Fibroblast of skin of abdomen (primary cell): Measurements from ENCODE around the gene FMC1. TPM values are rescaled to one million over a fixed set of nuclear protein-coding genes. Genes with fewer than 3 reads are reported as not detected.
A peak's percentile ranks its signal among the peaks of the same experiment; 100 is the strongest.
"Not testable (repeated sequence)": the region's sequence is repeated elsewhere in the genome, so short reads cannot be mapped to it uniquely, and the experiment has no call there.

ENCODE experiments used
- DNase-seq: peaks from one replicate; pipeline ENCODE4 v3.0.0-alpha.2; 2013
- polyA plus RNA-seq, 2 experiments: library from polyadenylated mRNA; unstranded; fragments of 120-200 nt; gene quantifications; one replicate each; pipeline ENCODE4 v1.2.1, GENCODE V29; 2013; ENCODE audit not compliant: insufficient read length in 2 of 2

FMC1 gene, protein sequence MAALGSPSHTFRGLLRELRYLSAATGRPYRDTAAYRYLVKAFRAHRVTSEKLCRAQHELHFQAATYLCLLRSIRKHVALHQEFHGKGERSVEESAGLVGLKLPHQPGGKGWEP
- 7.1 TPM for polyA plus RNA-seq (2013, experiment 1 of 2; ENCODE audit: insufficient read length)
- polyA plus RNA-seq (2013, experiment 2 of 2; ENCODE audit: insufficient read length), result 4.0 TPM

DNA sequence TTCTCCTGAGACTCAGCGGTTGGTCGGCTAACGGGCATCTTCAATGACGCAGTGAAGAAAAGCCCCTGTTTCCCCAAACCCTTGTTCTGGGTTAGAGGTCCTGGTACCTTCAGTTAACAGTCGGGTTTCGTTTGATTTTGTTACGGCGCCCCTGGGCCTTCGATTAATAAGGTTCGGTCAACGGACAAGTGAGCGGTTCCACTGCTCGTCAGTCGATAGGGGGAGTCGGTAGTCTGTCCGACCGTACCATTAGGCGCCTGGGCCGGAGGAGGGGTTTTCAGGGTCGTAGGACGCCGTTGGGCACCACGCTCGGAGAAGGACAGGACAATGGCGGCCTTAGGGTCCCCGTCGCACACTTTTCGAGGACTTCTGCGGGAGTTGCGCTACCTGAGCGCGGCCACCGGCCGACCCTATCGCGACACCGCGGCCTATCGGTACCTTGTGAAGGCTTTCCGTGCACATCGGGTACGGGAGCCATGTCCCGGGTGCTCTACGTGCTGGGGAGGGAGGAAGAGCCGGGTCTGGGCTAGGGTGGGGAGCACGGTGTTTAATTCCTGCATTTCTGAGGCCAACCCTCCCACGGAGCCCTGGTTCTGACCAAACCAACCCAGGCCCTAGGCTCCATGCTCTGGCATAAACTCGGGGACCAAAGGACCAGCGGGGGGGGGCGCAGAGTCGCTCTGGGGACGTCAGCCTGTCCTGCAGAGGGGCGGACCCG is at the start of gene FMC1:
TSS of gene FMC1 (plus strand) at position 280 of the 718 bp plus-strand sequence. CDS start at position 328, 48 bp downstream.
- peak; percentile 93 for DNase-seq

DNA sequence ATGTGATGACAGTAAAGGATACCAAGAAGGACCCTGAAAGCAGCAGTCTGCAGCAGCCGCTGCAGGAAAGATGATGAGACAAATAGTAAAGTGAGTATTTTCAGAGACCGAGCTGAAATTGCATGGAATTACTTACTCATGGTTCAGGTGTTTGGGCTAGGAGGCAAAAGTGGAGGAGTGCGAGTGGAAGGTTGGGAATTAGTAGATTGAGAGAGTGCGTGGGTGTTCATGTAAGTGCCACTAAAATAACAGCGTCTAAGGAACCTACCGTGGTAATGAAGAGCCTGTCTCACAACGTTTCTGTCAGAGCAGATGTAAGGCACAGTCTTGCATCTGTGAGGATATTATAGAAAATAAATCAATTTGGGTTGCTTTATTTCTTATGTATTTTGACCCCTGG is 48.3 kb upstream of the FMC1 start:
- no peak for DNase-seq

DNA sequence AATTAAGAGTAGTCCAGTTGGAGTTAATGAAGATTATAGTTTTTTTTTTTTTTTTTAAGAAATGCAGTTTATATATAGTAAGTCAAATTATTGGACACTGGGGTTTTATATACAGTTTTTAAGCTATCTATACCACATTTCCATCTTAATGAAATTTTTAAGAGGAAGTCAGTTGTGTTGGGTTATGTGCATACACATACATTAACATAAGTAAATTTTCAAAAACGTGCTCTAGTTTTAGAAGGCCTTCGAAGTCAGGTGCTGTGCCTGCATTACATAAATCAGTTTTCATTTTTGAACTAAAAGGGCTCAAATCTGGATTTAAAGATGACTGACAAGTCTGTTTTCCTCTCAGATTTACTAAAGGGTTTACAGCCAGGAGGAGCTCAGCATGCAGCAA is 47.6 kb upstream of the FMC1 start:
- DNase-seq, result no peak

DNA sequence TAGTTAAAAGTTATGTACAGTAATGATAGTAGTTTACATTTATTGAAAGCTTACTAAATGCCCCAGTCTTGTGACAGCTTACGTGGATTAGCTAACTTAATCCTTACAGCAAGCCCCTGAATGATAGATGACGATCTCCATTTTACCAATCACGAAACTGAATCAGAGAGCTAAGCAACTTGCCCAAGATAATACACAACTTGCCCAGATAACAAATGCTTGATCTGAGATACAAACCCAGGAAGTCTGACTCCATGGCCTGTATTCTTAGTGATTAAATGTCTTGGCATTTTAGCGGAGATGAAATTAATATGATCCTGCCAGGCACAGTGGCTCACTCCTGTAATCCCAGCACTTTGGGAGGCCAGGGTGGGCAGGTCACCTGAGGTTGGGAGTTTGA is 46.9 kb upstream of the FMC1 start:
- no peak for DNase-seq

DNA sequence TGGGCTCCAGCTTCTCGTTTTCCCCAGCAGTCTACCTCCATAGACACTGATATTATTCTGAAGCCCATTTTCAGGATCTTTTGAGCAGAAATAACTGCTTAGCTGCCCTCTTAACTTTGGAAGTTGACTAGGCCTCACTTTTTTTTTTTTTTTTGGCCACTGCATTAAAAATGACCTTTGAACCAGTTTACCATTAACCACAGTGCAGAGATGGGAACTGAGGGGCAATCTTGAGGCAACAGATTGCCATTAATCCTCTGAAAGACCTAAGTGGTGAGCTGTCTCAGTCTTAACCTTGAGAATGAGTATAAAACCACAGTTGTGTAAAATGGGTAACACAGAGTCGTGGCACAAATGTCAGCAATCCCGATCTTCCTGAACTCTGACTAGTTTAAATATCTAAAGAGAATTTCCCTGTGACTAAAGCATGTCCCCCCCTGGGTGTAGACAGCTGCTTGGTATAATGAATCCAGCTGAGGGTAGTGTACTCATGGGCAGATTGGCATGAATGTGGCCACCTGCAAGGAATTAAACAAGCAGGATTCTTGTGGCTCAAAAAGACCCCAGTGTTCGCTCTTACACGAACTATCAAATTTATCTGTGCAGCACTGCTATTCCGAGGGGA is 46.1 kb upstream of the FMC1 start:
- DNase-seq, result no peak

DNA sequence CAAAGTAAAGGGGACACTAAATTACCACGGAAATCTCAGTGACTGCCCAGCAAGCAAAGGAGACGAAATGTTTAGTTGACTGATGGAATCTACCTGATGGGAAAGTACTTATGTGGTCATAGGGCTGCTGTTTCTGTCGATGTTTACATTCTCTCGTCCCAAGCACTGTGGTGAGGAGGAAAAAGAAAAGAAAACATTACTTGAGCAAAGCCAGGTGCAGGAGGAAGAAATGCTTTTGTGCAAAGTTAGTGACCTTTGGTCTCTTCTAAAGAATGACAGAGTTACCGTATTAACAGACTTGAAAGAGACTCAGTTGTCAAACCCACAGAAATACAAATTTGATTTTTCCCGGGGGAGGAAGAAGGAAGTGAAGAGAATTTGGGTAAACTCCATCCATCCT is 43.3 kb upstream of the FMC1 start:
- DNase-seq, result no peak

DNA sequence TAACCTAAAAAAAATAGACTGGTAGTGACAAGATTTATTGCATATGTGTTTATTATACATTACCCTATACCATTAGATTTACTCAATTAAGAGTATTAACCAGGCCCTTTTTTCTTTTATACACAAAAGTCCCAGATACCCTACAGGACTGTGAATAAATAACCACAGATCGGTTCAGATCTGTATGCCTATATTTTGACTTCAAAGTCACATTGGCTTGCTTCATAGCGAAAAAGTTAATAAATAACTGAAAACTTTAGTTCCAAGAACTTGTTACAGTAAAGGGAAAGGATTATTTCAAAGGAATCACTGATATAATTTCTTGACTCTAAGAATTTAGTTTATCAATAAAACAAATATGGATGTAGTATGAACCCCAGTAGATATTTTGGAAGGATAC is 41.8 kb upstream of the FMC1 start:
- no peak for DNase-seq

DNA sequence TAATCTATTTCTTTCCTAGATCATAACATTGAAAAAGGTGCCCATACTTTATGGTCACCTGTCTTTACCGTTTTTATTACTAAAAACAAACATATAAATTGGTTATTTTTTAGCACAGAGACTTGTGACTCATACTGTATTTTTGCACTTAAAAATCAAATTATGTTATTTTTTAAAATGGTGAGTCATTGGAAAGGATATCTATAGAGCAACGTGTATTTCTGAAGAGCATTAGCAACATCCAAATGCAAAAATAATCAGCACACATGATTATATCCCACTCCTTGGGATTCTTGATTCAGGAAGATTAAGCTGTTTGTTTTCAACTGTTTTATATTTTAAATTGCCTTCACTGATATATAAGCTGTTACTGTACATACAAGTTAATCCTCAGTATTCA is 40.7 kb upstream of the FMC1 start:
- DNase-seq, result no peak

DNA sequence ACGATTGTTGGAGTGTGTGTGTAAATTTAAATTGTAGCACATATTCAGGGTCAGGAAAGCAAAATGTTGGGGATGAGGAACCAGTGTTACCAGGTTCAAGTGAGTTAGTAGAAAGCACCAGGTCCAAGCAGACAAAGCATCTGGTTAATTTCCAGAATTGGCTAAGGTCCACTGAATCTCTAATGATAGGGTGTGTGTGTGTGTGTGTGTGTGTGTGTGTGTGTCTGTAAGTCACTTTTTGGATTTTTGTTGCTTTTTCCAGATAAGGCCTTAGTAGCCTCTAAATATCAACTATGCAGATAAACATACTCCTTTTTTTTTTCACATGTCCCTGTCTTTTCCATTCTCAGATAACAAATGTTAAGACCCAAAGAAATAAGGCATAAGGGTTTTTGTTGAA is 36.6 kb upstream of the FMC1 start:
- DNase-seq, result no peak

DNA sequence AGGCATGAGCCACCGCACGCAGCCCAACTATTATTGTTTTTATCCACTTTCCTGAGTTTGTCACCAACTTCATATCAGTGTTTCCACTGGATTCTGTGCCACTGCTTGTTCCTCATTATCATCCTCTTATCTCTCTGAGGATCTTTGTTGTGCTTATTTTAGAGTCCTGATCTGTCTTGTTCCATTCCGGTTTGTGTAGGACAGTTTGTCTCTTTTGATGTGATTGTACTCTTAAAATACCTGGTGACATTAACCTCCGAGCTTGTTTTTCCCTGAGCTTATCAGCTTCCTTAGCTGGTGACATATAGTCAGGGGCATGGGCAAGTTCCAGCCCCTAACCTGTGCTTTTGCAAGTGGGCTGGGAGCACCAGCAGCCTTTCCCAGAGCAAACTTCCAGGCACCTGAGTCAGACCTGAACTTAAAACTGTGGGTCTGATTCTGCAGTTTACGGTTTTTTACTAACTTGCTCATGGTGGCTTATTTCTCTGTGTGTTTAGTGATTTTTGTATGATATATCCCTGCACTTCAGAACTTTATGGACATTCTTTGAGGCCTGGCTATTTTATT is 23.1 kb upstream of the FMC1 start:
- DNase-seq, result no peak

DNA sequence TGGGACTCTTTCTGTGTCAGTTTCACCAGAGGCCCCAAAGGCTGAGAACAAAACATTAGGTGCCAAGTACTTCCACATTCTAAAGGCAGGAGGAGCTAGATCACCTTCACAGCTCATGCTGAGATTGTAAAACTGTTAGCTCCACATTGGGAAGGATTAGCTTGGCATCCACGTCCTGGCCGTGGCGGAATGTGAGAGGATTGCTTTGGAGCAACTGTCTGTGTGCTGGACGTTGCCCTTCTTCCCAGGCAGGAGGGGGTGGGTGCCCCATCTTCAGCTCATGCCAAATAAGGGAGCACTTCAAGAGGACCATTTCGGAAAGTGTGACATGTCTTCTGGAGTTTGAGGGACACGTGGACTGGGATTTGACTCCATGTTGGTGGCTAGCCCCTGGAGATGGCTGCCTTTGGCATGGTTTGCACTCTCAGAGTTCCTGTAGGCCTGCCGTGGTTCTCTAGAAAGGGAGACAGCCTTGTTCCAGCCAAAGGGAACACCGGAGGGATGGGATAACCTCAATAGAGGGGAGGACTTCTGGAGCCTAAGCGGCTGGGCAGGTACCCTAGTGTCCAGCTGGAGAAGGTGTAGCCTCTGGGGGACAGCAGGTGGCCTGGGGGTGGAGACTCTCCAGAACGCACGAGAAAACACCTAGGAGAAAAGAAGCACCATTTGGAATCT is 19.9 kb upstream of the FMC1 start:
- peak; percentile 18 for DNase-seq

DNA sequence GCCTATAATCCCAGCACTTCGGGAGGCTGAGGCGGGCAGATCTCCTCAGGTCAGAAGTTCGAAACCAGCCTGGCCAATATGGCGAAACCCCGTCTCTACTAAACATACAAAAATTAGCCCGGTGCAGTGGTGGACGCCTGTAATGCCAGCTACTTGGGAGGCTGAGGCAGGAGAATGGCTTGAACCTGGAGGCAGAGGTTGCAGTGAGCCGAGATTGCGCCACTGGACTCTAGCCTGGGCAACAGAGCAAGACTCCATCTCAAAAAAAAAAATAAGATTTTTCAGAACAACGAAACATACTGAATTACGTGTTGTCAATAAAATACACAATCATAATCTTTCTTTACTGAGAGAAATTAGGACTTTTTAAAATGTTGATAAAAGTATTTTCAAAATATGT is 16.4 kb upstream of the FMC1 start:
- DNase-seq, result not testable (repeated sequence)

DNA sequence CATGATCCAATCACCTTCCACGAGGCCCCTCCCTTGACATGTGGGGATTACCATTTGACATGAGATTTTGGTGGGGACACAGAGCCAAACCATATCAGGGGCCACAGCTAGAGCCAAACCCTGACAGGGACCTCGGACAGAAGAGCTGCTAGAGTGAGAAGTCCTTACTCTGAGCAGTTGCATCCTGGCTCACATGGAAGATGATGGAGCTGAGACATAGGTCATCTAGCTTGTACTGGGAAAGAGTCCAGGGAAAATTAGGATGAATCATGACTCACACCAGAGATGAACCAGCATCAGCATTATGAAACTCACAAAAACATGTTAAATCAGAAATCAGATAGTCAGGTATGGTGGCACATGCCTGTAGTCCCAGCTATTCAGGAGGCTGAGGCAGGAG is 12.8 kb upstream of the FMC1 start:
- peak; percentile 82 for DNase-seq

DNA sequence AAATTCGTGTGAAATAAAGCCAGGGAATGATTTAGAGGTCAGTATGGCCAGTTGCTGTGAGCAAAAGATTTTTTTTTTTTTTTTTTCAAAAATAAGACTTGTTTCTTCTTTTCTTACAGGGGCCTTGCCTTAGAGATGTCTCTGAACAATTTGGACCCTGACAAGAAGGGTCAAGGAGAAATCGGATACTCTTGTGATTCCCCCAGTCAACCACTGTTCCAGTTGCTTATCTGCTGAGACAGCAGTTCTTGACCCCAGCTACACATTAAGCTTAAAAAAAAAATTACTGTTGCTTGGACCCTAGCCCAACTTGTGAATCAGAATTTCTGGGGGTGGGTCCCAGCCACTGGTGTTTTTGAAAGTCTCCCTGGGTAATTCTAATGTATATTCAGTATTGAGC is 12.0 kb upstream of the FMC1 start:
- DNase-seq, result no peak

DNA sequence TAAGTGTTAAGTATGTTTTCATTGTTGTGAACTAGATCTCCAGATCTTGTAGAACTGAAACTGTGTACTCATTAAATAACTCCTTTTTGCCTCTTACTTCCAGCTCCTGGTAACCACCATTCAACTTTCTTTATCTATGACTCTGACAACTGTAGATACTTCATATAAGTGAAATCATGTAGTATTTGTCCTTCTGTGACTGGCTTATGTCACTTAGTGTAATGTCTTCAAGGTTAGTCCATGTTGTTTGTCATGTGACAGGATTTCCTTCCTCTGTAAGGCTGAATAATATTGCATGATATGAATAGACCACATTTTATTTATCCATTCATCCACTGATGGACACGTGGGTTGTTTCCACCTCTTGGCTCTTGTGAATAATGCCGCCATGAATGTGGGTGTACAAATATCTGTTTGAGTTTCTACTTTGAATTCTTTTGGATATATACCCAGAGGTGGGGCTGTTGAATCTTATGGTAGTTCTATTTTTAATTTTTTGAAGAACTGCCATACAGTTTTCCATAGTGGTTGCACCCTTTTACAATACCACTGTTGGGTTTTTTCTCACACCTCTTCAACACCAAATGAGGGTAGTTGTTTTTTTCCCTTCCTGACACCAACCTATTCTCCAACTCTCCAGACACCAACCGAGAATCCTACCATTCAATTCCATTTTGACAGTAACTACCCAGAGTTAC is 10.7 kb upstream of the FMC1 start:
- no peak for DNase-seq

DNA sequence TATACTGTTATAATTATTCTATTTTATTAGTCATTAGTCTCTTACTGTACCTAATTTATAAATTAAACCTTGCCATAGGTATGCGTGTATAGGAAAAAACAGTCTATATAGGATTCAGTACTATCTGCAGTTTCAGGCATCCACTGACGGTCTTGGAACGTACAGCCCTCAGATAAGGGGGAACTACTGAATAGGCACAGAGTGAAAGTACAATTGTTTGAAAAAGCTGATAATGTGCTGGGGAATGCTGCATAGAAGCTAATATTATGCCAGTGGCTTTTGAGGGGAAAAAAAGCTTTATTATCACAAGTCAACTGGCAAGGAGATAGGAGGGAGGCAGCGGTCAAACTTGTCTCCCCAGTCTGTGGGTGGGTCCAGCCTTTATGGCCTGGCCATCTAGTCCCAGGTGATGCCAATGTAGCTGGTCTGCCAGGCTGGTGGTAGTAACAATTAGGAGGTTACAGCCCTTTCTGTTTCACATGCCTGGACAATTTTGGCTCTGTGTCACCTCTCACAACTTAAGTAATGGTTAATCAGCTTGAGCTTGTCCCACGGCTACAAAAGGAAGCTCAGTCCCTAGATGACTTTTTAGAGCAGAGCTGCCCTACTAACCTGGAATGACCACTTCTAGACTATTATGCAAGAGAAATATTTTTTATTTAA is 8.3 kb upstream of the FMC1 start:
- DNase-seq, result no peak

DNA sequence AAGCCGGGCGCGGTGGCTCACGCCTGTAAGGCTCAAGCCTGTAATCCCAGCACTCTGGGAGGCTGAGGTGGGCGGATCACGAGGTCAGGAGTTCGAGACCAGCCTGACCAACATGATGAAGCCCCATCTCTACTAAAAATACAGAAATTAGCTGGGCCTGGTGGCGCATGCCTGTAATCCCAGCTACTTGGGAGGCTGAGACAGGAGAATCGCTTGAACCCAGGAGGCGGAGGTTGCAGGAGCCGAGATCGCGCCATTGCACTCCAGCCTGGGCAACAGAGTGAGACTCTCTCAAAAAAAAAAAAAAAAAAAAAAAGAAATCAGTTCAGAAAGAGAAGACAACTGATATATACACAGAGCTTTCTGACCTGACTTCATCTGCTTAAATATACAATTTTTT is 7.7 kb upstream of the FMC1 start:
- DNase-seq, result not testable (repeated sequence)

DNA sequence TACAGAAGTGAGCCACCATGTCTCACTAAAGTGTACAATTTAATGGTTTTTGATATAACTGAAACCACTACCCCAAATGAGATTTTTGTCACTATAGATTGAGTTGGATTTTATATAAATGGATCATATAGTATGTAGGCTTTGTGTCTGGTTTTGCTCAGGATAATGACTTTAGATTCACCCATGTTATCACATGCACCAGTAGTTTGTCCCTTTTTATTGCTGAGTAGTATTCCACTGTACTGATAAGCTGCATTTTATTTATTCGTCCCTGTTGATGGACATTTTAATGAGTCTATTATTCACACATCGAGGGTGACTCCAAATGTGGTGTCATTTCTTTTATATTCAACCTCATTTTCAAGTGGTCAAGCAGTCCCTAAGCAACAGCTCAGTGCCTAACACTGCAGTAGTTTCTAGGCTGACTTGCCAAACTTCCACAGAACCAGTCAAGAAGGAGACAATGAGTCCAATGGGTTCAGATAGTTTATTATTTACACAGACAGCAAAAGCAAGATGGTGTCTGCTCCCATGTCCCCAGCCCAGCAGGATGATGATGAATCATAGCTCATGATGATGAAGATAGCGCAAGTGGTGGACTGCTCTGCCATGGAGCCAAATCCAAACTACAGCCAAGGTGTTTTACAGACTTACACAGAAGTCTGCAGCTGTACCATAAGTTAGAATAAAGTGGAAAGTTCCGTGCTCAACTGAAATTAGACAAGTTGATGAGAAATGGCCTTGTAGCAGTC is 6.6 kb upstream of the FMC1 start:
- no peak for DNase-seq

DNA sequence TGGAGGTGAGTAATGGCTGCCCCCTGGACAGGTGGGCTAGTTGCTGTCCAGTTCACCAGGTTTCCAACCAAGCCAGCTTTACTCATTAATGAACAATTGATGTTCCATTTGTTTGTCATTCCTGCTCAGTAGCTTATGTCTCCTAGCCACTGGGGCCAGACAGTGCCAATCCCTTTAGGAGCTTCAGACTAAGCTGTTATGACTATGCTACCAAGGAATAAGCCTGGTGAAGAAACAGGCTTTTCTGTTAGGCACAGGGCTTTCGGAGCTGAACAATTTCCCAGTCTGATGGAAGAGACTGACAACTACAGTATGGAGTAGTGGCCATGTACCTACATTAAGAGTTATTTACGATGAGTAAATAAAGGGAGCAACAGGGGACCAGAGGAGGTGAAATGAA is 2.1 kb upstream of the FMC1 start:
- no peak for DNase-seq

DNA sequence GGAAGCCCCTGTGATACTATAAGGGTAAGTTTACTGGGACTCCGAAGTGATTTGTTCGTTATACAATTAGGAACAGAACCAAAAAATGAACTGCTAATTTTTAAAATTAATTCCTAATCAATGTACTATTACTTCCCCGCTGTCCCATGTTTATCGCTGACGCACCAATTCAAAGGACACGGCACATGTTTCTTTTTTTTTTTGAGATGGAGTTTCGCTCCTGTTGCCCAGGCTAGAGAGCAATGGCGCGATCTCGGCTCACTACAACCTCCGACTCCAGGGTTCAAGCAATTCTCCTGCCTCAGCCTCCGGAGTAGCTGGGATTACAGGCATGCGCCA is 1.5 kb upstream of the FMC1 start:
- no peak for DNase-seq

DNA sequence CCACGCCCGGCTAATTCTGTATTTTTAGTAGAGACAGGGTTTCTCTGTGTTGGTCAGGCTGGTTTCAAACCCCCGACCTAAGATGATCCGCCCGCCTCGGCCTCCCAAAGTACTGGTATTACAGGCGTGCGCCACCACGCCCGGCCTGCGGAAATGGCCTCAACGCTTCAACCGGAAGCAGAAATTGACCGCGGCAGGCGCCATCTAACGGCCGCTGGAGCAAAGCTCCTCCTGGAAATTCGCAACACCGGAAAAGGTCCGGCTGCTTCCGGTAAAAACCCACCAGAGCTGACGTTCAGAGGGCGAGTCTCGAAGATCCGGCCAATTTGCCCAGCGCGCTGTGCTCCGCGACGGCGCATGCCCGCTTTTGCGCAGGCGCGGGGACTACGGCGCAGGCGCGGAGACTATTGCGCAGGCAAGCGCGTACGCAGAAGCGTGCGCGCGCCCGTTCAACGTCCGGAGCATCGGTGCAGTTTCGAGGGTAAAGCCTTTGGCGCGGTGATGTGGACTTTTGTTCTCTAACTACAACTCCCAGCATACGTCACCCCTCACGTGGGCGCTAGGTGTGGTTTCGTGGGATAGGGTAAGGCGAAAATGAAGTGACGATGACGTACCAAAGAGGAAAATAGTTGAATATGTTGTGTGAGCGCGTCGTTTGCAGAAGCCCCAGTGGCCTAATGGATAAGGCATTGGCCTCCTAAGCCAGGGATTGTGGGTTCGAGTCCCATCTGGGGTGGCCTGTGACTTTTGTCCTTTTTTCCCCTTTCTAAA is 915 bp upstream of the FMC1 start:
- peak; percentile 100 for DNase-seq
